OCI-LY7 (cell line): ENCODE results near the gene C12orf75. TPM values are rescaled to one million over a fixed set of nuclear protein-coding genes. Genes with fewer than 3 reads are reported as not detected.

Experiments used
- BruUV-seq: library from RNA; stranded (reverse); fragments of 400-500 nt; replicated peaks from 2 replicates; lab custom pipeline; 2021; lab: Mats Ljungman, UMichigan
- CTCF ChIA-PET: fragments of 300-600 bp; sonication (Branson Sonifier 250); formaldehyde crosslinking; loops from one replicate; lab custom pipeline; 2022; ENCODE audit warnings: antibody characterized with exemption; ENCODE audit not compliant: unreplicated experiment; lab: Charles Lee
- POLR2A ChIA-PET: fragments of 300-600 bp; sonication (Branson Sonifier 250); formaldehyde crosslinking; loops from one replicate; lab custom pipeline; 2022; ENCODE audit warnings: antibody characterized with exemption; lab: Charles Lee
- DNase-seq: peaks from one replicate; pipeline ENCODE4 v3.0.0-alpha.2; 2015; ENCODE audit warnings: low spot score
- H2AFZ ChIP-seq: fragments of 200-600 bp; sonication (generic), shearing (Covaris generic); 2 replicates; pipeline ENCODE4 v1.6.1; 2014; ENCODE audit warnings: mild to moderate bottlenecking, antibody characterized with exemption, low read length, moderate library complexity
- H3K27ac ChIP-seq: fragments of 200-600 bp; sonication (generic); 2 replicates; pipeline ENCODE4 v1.5.1; 2014; ENCODE audit warnings: mixed run types, low read depth, mild to moderate bottlenecking, moderate library complexity, low read length, inconsistent platforms; ENCODE audit not compliant: poor library complexity, severe bottlenecking
- H3K36me3 ChIP-seq: fragments of 200-600 bp; sonication (generic); 2 replicates; pipeline ENCODE4 v1.6.1; 2014; ENCODE audit warnings: mild to moderate bottlenecking, antibody characterized with exemption, low read length, moderate library complexity, mixed read lengths; ENCODE audit not compliant: insufficient read depth
- H3K4me1 ChIP-seq: fragments of 200-600 bp; sonication (generic); 2 replicates; pipeline ENCODE4 v1.5.1; 2014; ENCODE audit warnings: mild to moderate bottlenecking, low read length; ENCODE audit not compliant: insufficient read depth, poor library complexity, severe bottlenecking
- H3K4me2 ChIP-seq: fragments of 200-600 bp; sonication (generic); 2 replicates; pipeline ENCODE4 v1.6.1; 2014; ENCODE audit warnings: mild to moderate bottlenecking, low read length
- H3K4me3 ChIP-seq: fragments of 200-600 bp; sonication (generic); 2 replicates; pipeline ENCODE4 v1.5.1; 2014; ENCODE audit warnings: mild to moderate bottlenecking, low read depth, low read length; ENCODE audit not compliant: poor library complexity, severe bottlenecking
- H3K79me2 ChIP-seq: fragments of 200-600 bp; sonication (generic); 2 replicates; pipeline ENCODE4 v1.6.1; 2016; ENCODE audit warnings: low read depth, mild to moderate bottlenecking, low read length, moderate library complexity, mixed read lengths; ENCODE audit not compliant: insufficient read depth
- H3K9me2 ChIP-seq: fragments of 200-600 bp; sonication (generic); 2 replicates; pipeline ENCODE4 v1.6.1; 2016; ENCODE audit warnings: mild to moderate bottlenecking, low read length, mixed read lengths; ENCODE audit not compliant: insufficient read depth
- H3K9me3 ChIP-seq: fragments of 200-600 bp; sonication (generic); 2 replicates; pipeline ENCODE4 v1.6.1; 2014; ENCODE audit warnings: mild to moderate bottlenecking, mixed run types, low read length, mixed read lengths
- H4K20me1 ChIP-seq: fragments of 200-600 bp; sonication (generic); 2 replicates; pipeline ENCODE4 v1.6.1; 2014; ENCODE audit warnings: mild to moderate bottlenecking, antibody characterized with exemption, low read length, moderate library complexity, mixed read lengths; ENCODE audit not compliant: insufficient read depth
- CTCF ChIP-seq: fragments of 200-600 bp; sonication (generic); conservative IDR thresholded peaks from 2 replicates; pipeline ENCODE4 v1.5.1; 2014; ENCODE audit warnings: mild to moderate bottlenecking, antibody characterized with exemption, low read length, moderate library complexity, mixed read lengths
- EZH2phosphoT487 ChIP-seq: fragments of 200-600 bp; sonication (generic); IDR thresholded peaks from 2 replicates; pipeline ENCODE4 v1.6.1; 2018; ENCODE audit warnings: low read depth, borderline replicate concordance, mild to moderate bottlenecking, mixed run types, antibody characterized with exemption, low read length, moderate library complexity, mixed read lengths
- intact Hi-C: fragments of 100-400 bp; cut with micrococcal nuclease; formaldehyde crosslinking; loops from one replicate; pipeline ENCODE4 v1.10.0; 2022; ENCODE audit not compliant: unreplicated experiment
- total RNA-seq, 2 experiments: library from RNA; depleted of rRNA in 1 of 2; stranded (reverse); fragments of >200 nt in 1 of 2; shearing (Covaris generic) in 1 of 2; gene quantifications; 2 replicates each; pipeline ENCODE4 v1.2.3, GENCODE V29; 2014 to 2022

C12orf75 gene
- total RNA-seq, 2 experiments from 2014 or later = 147 to 505 TPM

DNA sequence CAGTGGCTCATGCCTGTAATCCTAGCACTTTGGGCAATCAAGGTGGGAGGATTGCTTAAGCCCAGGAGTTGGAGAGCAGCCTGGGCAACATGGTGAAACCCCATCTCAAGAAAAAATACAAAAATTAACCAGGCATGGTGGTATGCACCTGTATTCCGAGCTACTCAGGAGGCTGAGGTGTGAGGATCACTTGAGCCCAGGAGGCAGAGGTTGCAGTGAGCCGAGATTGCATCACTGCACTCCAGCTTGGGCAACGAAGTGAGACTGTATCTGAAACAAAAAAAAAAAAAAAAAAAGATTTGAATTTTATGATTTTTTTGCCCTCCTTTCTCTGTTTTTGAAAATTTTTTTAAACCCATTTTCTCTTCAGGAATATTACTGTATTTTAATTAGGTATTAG, 17.7 kb downstream of the C12orf75 start:
- TF ChIP-seq EZH2phosphoT487 (no peak), CTCF (no peak)
- Histone ChIP-seq H3K9me3 (no peaks in the 10 kb centered on the region; the same call in 1 of the 2 replicates), H3K27ac (peak overlapping the region; percentile 37), H3K4me1 (peaks cover 62% of the 10 kb centered on the region), H3K4me2 (peak overlapping the region; percentile 12; the same call in 1 of the 2 replicates), H2AFZ (no peak overlapping the region), H3K36me3 (peaks cover 91% of the 10 kb centered on the region), H3K9me2 (no peaks in the 10 kb centered on the region), H3K4me3 (no peak overlapping the region), H3K79me2 (peaks cover 100% of the 10 kb centered on the region), H4K20me1 (peaks cover 8% of the 10 kb centered on the region; the same call in 1 of the 2 replicates)
- POLR2A ChIA-PET = interaction anchor here (1.1 to 7.3 kb wide), 6 partner anchors 8 to 27 kb away, joined by 5 to 116 read pairs (median 13); partner anchors contain the start of gene C12orf75
- intact Hi-C loops = no loop called here
- BruUV-seq = no TSS peak
- DNase-seq = no peak
- CTCF ChIA-PET = no interaction called here

DNA sequence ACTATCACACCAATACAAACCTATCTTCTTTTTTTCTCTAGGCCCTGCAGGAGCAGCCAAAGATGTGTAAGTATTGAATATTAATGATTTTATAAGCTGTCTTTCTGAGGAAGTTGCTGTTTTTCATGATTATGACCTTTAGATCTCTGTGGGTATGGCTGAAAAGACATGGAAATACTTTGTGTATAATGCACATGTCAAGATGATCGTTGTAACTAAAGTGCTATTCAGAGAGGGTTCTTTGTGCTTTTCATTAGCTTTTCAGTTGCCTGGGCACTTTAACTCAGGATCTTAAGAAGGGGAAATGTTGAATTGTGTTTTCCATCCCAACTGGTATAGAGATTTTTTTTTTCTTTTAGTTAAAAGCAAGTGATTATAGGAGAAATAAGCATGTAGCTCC, 18.1 kb downstream of the C12orf75 start:
- no TSS peak for BruUV-seq
- POLR2A ChIA-PET = interaction anchor here (0.7 to 7.3 kb wide), 8 partner anchors 9 to 250 kb away, joined by 3 to 116 read pairs (median 8); partner anchors contain the start of gene C12orf75
- peak overlapping the region; percentile 37 for H3K27ac ChIP-seq

More for the DNA sequence above, 18.1 kb downstream of the C12orf75 start:
- DNase-seq = no peak
- Histone ChIP-seq H4K20me1 (peaks cover 8% of the 10 kb centered on the region; the same call in 1 of the 2 replicates), H3K4me3 (no peak overlapping the region), H2AFZ (no peak overlapping the region), H3K4me1 (peaks cover 66% of the 10 kb centered on the region), H3K9me2 (no peaks in the 10 kb centered on the region), H3K36me3 (peaks cover 91% of the 10 kb centered on the region), H3K4me2 (0 out of 2 replicates have a peak overlapping the region, but pooled peaks have one; percentile 12), H3K9me3 (no peaks in the 10 kb centered on the region; the same call in 1 of the 2 replicates), H3K79me2 (peaks cover 100% of the 10 kb centered on the region)
- intact Hi-C loops = no loop called here
- no peak for TF ChIP-seq CTCF
- no peak for TF ChIP-seq EZH2phosphoT487
- CTCF ChIA-PET = no interaction called here
